ENCODE measurements around the gene SYNE3.

SYNE3 gene

DNA sequence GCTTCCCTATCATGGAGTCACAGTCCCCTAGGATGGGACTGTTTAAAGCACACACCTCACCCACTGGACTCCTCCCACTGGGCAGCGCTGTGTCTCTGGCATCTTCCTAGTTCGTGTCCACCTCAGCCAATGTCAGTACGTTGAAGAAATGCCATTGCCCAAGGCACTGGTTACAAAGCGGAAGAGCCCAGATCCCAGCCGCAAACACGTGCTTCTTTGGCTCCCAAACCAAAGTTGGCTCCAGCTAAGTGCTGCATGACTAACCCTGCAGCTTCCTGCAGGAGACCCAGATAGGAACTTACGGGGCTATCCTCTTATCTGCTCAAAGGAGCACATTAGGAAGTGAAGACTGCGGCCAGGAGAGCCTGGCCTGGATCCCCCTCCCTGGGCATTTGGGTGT lies 9.3 kb downstream of the SYNE3 start:
- peaks cover 6% of the 10 kb centered on the region for H3K4me1 ChIP-seq (ENCODE audit: insufficient read depth, low read length, severe bottlenecking)
- no peaks in the 10 kb centered on the region for H3K79me2 ChIP-seq (ENCODE audit: insufficient read depth, low read length)

GRCh38 chr14:95505030-95505589 lies 11.3 kb downstream of the SYNE3 start:
- no peak overlapping the region for H3K9ac ChIP-seq (ENCODE audit: low read length)
- no peaks in the 10 kb centered on the region for H3K9me2 ChIP-seq (ENCODE audit: low read depth, low read length)

More for the DNA sequence above, 9.3 kb downstream of the SYNE3 start:
- no peaks in the 10 kb centered on the region; the same call in 1 of the 2 replicates for H3K27me3 ChIP-seq (ENCODE audit: insufficient read depth, low read length)
- no peak overlapping the region for H3K4me2 ChIP-seq (ENCODE audit: low read length)
- H3K9me2 ChIP-seq (ENCODE audit: low read depth, low read length) = no peaks in the 10 kb centered on the region
- no peak for TF ChIP-seq EZH2 (IDR thresholded peaks at IDR 0.05; ENCODE audit: borderline replicate concordance, low read length)
- no peak for TF ChIP-seq CTCF (IDR thresholded peaks at IDR 0.05; ENCODE audit: low read length)
- no peaks in the 10 kb centered on the region; the same call in 1 of the 2 replicates for H3K36me3 ChIP-seq (ENCODE audit: insufficient read depth, low read length)
- H3K9ac ChIP-seq (ENCODE audit: low read length) = no peak overlapping the region
- no peak overlapping the region for H3K27ac ChIP-seq (ENCODE audit: low read depth, low read length, poor library complexity, severe bottlenecking)
- H2AFZ ChIP-seq (ENCODE audit: low read length) = no peak overlapping the region
- H3F3A ChIP-seq (ENCODE audit: insufficient read depth, low read length) = no peaks in the 10 kb centered on the region
- H3K9me3 ChIP-seq (ENCODE audit: low read length) = no peaks in the 10 kb centered on the region
- H3K4me3 ChIP-seq (ENCODE audit: low read depth, low read length, poor library complexity, severe bottlenecking) = no peak overlapping the region
- no peaks in the 10 kb centered on the region for H4K20me1 ChIP-seq (ENCODE audit: insufficient read depth, low read length)

GRCh38 chr14:95504135-95505029 lies 12.1 kb downstream of the SYNE3 start:
- TF ChIP-seq CTCF (IDR thresholded peaks at IDR 0.05; ENCODE audit: low read length) = no peak
- TF ChIP-seq EZH2 (IDR thresholded peaks at IDR 0.05; ENCODE audit: borderline replicate concordance, low read length) = no peak
- Histone ChIP-seq H3K9me2 (ENCODE audit: low read depth, low read length) (no peaks in the 10 kb centered on the region), H3K27me3 (ENCODE audit: insufficient read depth, low read length) (no peaks in the 10 kb centered on the region; the same call in 1 of the 2 replicates), H3K27ac (ENCODE audit: low read depth, low read length, poor library complexity, severe bottlenecking) (no peak overlapping the region), H3K4me2 (ENCODE audit: low read length) (no peak overlapping the region), H3K9me3 (ENCODE audit: low read length) (no peaks in the 10 kb centered on the region), H4K20me1 (ENCODE audit: insufficient read depth, low read length) (no peaks in the 10 kb centered on the region), H3K79me2 (ENCODE audit: insufficient read depth, low read length) (no peaks in the 10 kb centered on the region), H2AFZ (ENCODE audit: low read length) (no peak overlapping the region), H3K36me3 (ENCODE audit: insufficient read depth, low read length) (no peaks in the 10 kb centered on the region; the same call in 1 of the 2 replicates), H3K4me3 (ENCODE audit: low read depth, low read length, poor library complexity, severe bottlenecking) (no peak overlapping the region), H3K4me1 (ENCODE audit: insufficient read depth, low read length, severe bottlenecking) (peaks cover 6% of the 10 kb centered on the region), H3K9ac (ENCODE audit: low read length) (no peak overlapping the region), H3F3A (ENCODE audit: insufficient read depth, low read length) (no peaks in the 10 kb centered on the region)

More at GRCh38 chr14:95505030-95505589, 11.3 kb downstream of the SYNE3 start:
- Histone ChIP-seq H3K36me3 (ENCODE audit: insufficient read depth, low read length) (no peaks in the 10 kb centered on the region; the same call in 1 of the 2 replicates), H3K9me3 (ENCODE audit: low read length) (no peaks in the 10 kb centered on the region), H4K20me1 (ENCODE audit: insufficient read depth, low read length) (no peaks in the 10 kb centered on the region), H3F3A (ENCODE audit: insufficient read depth, low read length) (no peaks in the 10 kb centered on the region), H3K79me2 (ENCODE audit: insufficient read depth, low read length) (no peaks in the 10 kb centered on the region), H3K4me3 (ENCODE audit: low read depth, low read length, poor library complexity, severe bottlenecking) (no peak overlapping the region), H3K4me1 (ENCODE audit: insufficient read depth, low read length, severe bottlenecking) (peaks cover 6% of the 10 kb centered on the region), H3K27ac (ENCODE audit: low read depth, low read length, poor library complexity, severe bottlenecking) (no peak overlapping the region), H3K27me3 (ENCODE audit: insufficient read depth, low read length) (no peaks in the 10 kb centered on the region; the same call in 1 of the 2 replicates), H2AFZ (ENCODE audit: low read length) (no peak overlapping the region), H3K4me2 (ENCODE audit: low read length) (no peak overlapping the region)
- TF ChIP-seq CTCF (IDR thresholded peaks at IDR 0.05; ENCODE audit: low read length) = no peak
- no peak for TF ChIP-seq EZH2 (IDR thresholded peaks at IDR 0.05; ENCODE audit: borderline replicate concordance, low read length)

All from OCI-LY1 (cell line).